Neural progenitor cell (in vitro differentiated cells): Measurements from ENCODE around the gene APOE.

Source experiments
- CTCF ChIP-seq: fragments of 200-600 bp; sonication (generic); IDR thresholded peaks from 2 replicates; pipeline ENCODE4 v1.5.1; 2017; ENCODE audit warnings: antibody characterized with exemption, mild to moderate bottlenecking
- EZH2phosphoT487 ChIP-seq: fragments of 200-600 bp; sonication (generic); IDR thresholded peaks from 2 replicates; pipeline ENCODE4 v1.6.1; 2017; ENCODE audit warnings: antibody characterized with exemption

- TF ChIP-seq EZH2phosphoT487 (no peak), CTCF (no peak)
These were observed 22.1 kb downstream of the APOE start for GRCh38 chr19:44927746-44928145.
